HFFc6 (cell line): ENCODE measurements around the gene DBH. TPM values are rescaled to one million over a fixed set of nuclear protein-coding genes. Genes with fewer than 3 reads are reported as not detected.
"Not testable (repeated sequence)": the region's sequence is repeated elsewhere in the genome, so short reads cannot be mapped to it uniquely, and the experiment has no call there.

Experiments
- DNase-seq: peaks from one replicate; pipeline ENCODE4 v3.0.0-alpha.2; 2018
- H3K27ac Mint-ChIP-seq: 2 replicates; pipeline ENCODE4 v1.8.0; 2020; ENCODE audit warnings: mild to moderate bottlenecking, mixed read lengths
- H3K27me3 Mint-ChIP-seq: 2 replicates; pipeline ENCODE4 v1.8.0; 2021; ENCODE audit warnings: mild to moderate bottlenecking, moderate library complexity, mixed read lengths; ENCODE audit not compliant: insufficient read depth
- H3K36me3 Mint-ChIP-seq: 2 replicates; pipeline ENCODE4 v1.8.0; 2021; ENCODE audit warnings: low read depth, mixed read lengths
- H3K4me1 Mint-ChIP-seq: 2 replicates; pipeline ENCODE4 v1.8.0; 2020; ENCODE audit warnings: low read depth, mixed read lengths
- H3K4me3 Mint-ChIP-seq: 2 replicates; pipeline ENCODE4 v1.8.0; 2020; ENCODE audit warnings: mild to moderate bottlenecking, moderate library complexity, mixed read lengths
- H3K9me3 Mint-ChIP-seq: 2 replicates; pipeline ENCODE4 v1.8.0; 2020; ENCODE audit warnings: mild to moderate bottlenecking, mixed read lengths
- CTCF ChIP-seq: fragments of 200-600 bp; sonication (generic); IDR thresholded peaks from 2 replicates; pipeline ENCODE4 v1.5.0; 2021; ENCODE audit warnings: antibody characterized with exemption, mild to moderate bottlenecking
- total RNA-seq, 6 experiments: library from RNA; stranded (reverse); fragmentation: NEBNext Ultra II Directional; extraction: Animal tissue kit (Norgen Biotek cat#: 25700); gene quantifications; 2 replicates in 1 of 6; 3 replicates in 5 of 6; pipeline ENCODE4 v1.2.3, GENCODE V29; 2021

Gene DBH
- total RNA-seq, 6 experiments from 2014 or later: not detected

GRCh38 chr9:133622555-133622954 lies 13.6 kb upstream of the DBH start:
- H3K27me3 Mint-ChIP-seq: peaks cover 54% of the 10 kb centered on the region
- H3K27ac Mint-ChIP-seq: no peak overlapping the region
- no peak overlapping the region for H3K4me3 Mint-ChIP-seq
- no peaks in the 10 kb centered on the region for H3K36me3 Mint-ChIP-seq
- no peak for TF ChIP-seq CTCF
- H3K4me1 Mint-ChIP-seq: peaks cover 6% of the 10 kb centered on the region; the same call in 1 of the 2 replicates
- no peak for DNase-seq
- H3K9me3 Mint-ChIP-seq: peaks cover 17% of the 10 kb centered on the region

- Mint-ChIP-seq H3K9me3 (peaks cover 17% of the 10 kb centered on the region), H3K27me3 (peaks cover 53% of the 10 kb centered on the region)
- not testable (repeated sequence) for H3K36me3 Mint-ChIP-seq, DNase-seq, H3K4me3 Mint-ChIP-seq, H3K27ac Mint-ChIP-seq, H3K4me1 Mint-ChIP-seq
These were observed 10.2 kb upstream of the DBH start for GRCh38 chr9:133626008-133626407.

- Mint-ChIP-seq H3K27me3 (peaks cover 43% of the 10 kb centered on the region), H3K9me3 (peaks cover 17% of the 10 kb centered on the region), H3K36me3 (no peaks in the 10 kb centered on the region), H3K27ac (no peak overlapping the region), H3K4me1 (no peaks in the 10 kb centered on the region), H3K4me3 (no peak overlapping the region)
- DNase-seq: no peak
- TF ChIP-seq CTCF: no peak
These were observed 8.8 kb upstream of the DBH start for GRCh38 chr9:133627341-133627740.

- Mint-ChIP-seq H3K4me3 (no peak overlapping the region), H3K36me3 (no peaks in the 10 kb centered on the region), H3K9me3 (peaks cover 17% of the 10 kb centered on the region), H3K27me3 (peaks cover 37% of the 10 kb centered on the region), H3K27ac (no peak overlapping the region), H3K4me1 (no peaks in the 10 kb centered on the region)
- no peak for DNase-seq
- no peak for TF ChIP-seq CTCF
These were observed 7.4 kb upstream of the DBH start for GRCh38 chr9:133628766-133629165.

- peaks cover 17% of the 10 kb centered on the region for H3K9me3 Mint-ChIP-seq
- no peak overlapping the region for H3K4me3 Mint-ChIP-seq
- H3K36me3 Mint-ChIP-seq: no peaks in the 10 kb centered on the region
- no peak for DNase-seq
- H3K4me1 Mint-ChIP-seq: no peaks in the 10 kb centered on the region
- no peak overlapping the region for H3K27ac Mint-ChIP-seq
- TF ChIP-seq CTCF: no peak
- H3K27me3 Mint-ChIP-seq: peaks cover 42% of the 10 kb centered on the region
These were observed 6.7 kb upstream of the DBH start for GRCh38 chr9:133629221-133630110.

GRCh38 chr9:133631111-133631510 lies 5.1 kb upstream of the DBH start:
- Mint-ChIP-seq H3K9me3 (peaks cover 13% of the 10 kb centered on the region), H3K4me3 (no peak overlapping the region), H3K4me1 (no peaks in the 10 kb centered on the region), H3K27ac (no peak overlapping the region), H3K36me3 (no peaks in the 10 kb centered on the region), H3K27me3 (peaks cover 52% of the 10 kb centered on the region)
- TF ChIP-seq CTCF: no peak
- DNase-seq: no peak
